ENCODE measurements around the gene BEGAIN.

DNA sequence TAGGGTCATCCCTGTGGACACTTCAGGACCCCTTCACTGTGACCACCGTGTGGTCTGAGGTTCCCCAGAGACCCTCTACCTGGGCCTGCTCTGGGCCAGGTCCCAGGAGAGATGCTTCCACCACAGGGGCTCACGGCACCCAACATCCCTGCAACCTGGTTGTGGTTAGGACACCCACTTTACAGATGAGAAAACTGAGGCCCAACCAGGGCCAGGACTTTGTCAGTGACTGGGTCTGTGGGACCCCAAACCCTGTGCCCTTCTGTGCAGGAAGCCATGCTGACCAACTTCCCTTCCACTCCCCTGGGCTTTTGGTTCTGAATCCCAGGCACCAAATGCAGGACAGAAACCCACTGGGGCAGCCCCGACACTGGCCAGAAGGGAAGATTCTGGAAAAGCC lies 21.6 kb downstream of the BEGAIN start:
- TF ChIP-seq, protein P1, sequence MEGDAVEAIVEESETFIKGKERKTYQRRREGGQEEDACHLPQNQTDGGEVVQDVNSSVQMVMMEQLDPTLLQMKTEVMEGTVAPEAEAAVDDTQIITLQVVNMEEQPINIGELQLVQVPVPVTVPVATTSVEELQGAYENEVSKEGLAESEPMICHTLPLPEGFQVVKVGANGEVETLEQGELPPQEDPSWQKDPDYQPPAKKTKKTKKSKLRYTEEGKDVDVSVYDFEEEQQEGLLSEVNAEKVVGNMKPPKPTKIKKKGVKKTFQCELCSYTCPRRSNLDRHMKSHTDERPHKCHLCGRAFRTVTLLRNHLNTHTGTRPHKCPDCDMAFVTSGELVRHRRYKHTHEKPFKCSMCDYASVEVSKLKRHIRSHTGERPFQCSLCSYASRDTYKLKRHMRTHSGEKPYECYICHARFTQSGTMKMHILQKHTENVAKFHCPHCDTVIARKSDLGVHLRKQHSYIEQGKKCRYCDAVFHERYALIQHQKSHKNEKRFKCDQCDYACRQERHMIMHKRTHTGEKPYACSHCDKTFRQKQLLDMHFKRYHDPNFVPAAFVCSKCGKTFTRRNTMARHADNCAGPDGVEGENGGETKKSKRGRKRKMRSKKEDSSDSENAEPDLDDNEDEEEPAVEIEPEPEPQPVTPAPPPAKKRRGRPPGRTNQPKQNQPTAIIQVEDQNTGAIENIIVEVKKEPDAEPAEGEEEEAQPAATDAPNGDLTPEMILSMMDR (IDR thresholded peaks at IDR 0.05) = no peak
- TF ChIP-seq POLR2A (IDR thresholded peaks at IDR 0.05) (no peak), EP300 (IDR thresholded peaks at IDR 0.05) (no peak)
